GM18499 (cell line): ENCODE data around the gene TOMM40L.

Experiments
- ATAC-seq: cut with Tn5 transposase; IDR thresholded peaks from one replicate; pipeline ENCODE4 v1.9.1; 2021; ENCODE audit warnings: moderate number of reproducible peaks; ENCODE audit not compliant: insufficient read depth, unreplicated experiment

TOMM40L gene

DNA sequence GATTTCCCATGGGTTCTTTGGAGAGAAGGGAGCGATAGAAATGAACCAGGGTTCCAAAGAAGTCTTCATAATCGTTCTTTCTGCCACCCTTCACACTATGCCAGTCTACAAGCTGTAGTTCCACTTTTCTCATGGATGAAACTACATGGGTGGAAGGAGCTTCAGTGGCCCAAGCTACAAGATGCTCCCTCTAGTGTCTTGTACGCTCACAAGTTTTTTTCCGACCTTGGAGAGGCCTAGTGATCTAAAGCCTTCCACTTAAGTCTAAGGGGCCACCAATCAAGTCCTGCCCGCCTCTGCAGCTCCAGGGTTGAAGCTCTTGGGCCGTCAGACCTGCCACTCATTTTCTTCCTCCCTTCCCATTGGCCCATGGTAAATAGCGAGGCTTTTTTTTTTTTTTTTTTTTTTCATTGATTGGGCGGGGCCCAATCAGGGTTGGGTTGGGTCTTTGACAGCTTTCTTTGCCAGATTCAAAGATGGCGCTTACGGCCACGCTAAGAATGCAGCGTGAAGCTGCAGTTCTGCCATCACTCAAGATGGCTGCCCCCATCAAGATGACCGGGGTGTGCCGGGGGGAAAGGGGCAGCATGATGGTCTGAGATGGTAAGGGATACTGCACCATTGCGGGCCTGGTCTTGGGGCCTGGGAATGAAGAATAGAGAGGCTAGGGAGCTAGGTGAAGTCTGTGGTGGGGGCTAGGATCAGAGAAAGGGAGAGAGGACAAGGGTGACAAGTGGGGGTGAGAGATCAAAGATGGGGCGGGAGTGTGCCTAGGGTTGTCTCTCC, at the start of gene TOMM40L:
Gene TOMM40L, plus strand, starts transcription at position 527 of the 786 bp plus-strand sequence. CDS start 430 bp downstream, outside the sequence.
- ATAC-seq: peak; percentile 92

- ATAC-seq: no peak
These were observed 49.3 kb upstream of the TOMM40L start for GRCh38 chr1:161176468-161177111.

DNA sequence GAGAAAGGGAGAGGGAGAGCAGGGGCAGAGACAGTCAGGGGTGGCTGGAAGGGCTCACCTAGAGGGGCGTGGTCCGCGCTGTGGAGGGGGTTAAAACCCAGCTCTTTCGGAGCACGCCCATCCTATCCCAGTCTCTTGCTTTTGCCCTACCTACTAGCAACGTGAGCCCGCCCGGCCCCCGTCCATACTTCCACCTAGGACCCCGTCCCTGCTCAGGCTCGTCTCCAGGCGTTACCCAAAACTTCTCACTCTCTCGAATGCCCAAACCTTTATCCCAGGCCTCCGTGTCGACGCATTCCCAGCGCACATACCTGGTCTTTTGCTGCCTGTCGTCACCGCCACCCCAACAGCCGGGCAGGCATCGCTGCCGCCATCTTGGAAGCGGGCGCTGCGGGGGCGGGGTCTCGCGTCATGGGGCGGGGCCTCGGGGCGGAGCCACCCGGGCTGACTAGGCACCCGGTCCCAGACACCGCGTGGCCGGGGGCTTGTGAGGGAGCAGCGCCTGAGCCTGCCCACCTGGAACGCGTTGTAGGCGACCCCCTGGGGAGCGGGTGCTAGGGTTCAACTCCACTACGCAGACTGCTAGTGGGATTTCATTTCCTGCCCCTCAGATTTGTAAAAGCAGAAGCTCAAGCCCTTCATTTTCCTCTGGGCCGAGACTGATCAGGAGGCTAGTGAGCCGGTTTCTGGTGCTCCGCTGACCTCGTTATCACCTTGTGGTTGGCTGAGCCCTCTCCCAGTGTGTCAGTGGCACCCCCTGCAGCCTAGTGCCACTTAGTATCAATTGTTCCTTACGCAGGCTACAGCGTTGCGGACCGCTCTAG, 48.5 kb upstream of the TOMM40L start, which contains the start of gene B4GALT3:
Gene B4GALT3, minus strand, starts transcription at position 396 of the 824 bp plus-strand sequence. CDS start 1,447 bp downstream, outside the sequence.
- ATAC-seq: no peak

GRCh38 chr1:161177936-161178244, 48.0 kb upstream of the TOMM40L start:
- no peak for ATAC-seq

DNA sequence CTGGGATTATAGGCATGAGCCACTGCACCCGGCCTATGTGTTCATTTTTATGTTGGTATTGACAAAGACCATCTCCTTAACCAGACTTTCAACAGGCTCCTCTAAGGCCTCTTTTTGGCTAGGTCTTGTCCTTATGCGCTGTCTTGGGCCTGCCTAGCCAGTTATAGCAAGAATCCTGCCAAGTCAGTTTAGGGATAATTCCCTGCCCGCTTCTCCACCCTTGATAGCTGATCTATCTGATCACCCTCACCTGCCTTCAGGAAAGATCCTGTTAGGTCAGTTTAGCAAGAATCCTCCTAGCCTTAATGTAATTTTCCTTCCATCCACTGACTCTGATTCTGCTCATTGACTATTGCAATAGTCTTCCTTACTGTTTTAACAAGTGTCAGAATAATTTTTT, 46.2 kb upstream of the TOMM40L start:
- ATAC-seq: no peak

DNA sequence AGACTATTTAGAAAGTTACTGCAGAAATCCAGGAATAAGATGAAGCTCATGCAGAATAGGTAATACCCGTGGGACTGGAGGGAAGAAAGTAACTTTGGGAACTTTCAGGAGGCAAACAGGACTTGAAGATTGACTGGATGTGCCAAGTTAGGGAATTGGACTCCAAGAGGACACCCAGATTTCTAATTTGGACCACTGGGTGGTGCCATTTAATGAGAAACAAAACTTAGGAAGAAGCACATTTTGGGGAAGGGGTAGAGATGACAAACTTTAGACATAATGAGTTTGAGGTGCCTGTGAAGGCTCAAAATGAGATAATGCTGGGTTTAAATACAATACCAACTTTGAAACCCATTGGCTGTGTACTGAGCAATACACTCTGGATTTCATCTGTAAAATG, 45.2 kb upstream of the TOMM40L start:
- no peak for ATAC-seq

DNA sequence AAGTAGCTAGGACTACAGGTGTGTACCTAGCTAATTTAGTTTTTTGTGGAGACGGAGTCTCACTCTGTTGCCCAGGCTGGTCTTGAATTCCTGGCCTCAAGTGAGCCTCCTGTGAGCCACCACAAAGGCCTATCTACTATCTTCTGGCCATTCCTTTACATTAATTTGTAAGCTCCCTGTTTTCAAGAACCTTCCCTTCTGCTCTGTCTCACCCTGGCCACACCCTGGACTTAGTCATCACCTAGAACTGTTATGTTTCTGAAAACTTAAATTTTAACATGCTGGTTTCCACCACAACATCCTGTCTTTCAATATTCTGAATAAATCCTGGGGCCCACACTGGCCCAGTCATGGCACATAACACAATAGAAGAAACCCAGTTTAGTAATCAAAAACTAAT, 43.6 kb upstream of the TOMM40L start:
- peak; percentile 41 for ATAC-seq

DNA sequence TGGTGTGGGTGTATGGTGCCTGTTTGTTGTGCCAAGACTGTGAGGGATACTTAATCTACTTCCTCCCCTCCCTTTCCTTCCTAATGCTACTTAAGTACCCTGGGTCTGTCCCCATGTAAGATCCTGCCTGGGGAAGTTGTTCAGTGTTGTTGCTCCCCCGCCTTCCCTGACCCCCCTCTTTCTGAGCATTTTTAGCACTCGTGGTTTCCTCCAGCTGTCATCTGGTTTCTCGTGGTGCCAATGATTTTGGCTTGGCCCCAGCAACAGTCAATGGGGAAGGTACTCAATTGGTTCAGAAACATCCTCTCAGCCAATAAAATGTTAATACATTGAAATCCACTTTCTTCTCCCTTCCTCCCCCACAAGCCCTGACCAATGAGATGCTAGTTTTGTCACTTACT, 40.6 kb upstream of the TOMM40L start:
- peak; percentile 50 for ATAC-seq

- ATAC-seq: peak; percentile 23
These were observed 40.0 kb upstream of the TOMM40L start for GRCh38 chr1:161185732-161186311.

DNA sequence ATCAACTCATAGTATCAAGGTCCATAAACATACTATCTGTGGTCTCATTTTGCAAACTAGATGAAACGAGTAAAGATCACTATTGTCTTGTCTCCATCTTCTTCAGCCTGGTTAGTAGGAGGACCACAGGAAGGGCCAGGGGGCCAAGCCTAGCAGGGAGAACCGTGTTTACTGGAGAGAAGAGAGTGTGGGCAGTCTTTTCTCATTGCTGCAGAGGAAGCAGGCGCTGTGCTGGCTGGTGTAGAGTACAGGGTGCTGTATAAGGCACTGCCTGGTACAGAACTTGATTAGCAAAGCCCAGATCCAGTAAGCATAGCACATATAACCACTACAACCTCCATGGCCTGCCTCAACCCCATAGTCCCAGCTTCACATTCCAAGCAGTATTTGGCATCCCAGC, 38.5 kb upstream of the TOMM40L start:
- no peak for ATAC-seq

- ATAC-seq: no peak
These were observed 37.5 kb upstream of the TOMM40L start for GRCh38 chr1:161188381-161188780.

DNA sequence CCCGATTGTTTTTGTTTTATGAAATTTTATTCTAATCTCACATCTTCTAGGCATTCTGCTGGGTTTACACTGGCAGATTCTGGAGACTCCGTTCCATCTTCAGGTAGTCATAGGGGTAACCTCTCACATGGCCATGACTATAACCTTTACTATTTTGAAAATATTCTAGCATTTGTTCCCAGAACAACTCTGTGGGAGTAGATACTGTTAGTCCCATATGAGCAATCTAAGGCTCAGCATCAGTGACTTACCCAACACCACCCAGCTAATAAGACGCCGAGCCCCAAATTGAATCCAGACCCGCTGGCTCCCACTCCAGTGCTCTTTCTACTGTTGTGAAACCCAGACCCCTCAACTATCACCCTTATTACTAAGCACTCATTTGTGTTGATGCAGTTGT, 36.8 kb upstream of the TOMM40L start:
- ATAC-seq: no peak

GRCh38 chr1:161190962-161191521, 34.8 kb upstream of the TOMM40L start:
- no peak for ATAC-seq

GRCh38 chr1:161191971-161192370, 33.9 kb upstream of the TOMM40L start:
- no peak for ATAC-seq

GRCh38 chr1:161192476-161193465, 33.1 kb upstream of the TOMM40L start:
- no peak for ATAC-seq

GRCh38 chr1:161193561-161194235, 32.2 kb upstream of the TOMM40L start:
- ATAC-seq: no peak

- ATAC-seq: no peak
These were observed 30.7 kb upstream of the TOMM40L start for GRCh38 chr1:161195171-161195570.

GRCh38 chr1:161196111-161196510, 29.7 kb upstream of the TOMM40L start:
- ATAC-seq: no peak
